ENCODE data around the gene MYO7A.

DNA sequence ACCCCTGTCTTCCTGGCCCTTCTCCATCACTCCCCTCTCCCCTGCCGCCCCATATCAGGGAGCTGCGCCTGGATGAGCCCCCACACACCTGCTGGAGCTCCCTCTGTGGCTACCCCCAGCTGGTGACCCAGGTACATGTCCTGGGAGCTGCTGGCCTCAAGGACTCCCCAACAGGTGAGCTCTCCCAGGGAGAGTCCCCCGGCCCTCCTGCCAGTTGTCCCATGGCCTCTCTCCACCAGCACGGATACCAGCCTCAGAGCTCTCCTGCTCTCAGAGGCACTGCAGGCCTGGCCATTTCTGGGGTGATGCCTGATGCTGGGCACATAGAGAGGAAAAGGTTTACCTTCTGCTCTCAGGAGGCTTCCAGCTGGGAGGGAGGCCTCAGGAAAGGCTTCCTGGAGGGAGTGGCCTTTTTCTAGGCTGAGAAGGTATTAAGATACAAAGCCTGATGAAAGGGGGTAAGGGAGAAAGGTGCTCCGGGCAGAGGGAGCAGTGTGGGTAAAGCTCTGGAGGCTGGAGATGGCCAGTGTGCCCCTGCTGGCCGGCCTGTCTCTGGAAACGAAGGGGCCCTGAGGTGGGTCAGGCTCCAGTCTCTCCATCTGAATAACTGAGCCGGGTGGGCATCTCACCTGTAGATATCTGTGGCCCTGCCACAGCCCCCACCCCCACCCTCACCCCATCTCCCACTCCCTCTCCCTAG is 6.0 kb upstream of the MYO7A start:
- TF ChIP-seq POLR2A (IDR thresholded peaks at IDR 0.05; ENCODE audit: low read length) (no peak), GATA1 (IDR thresholded peaks at IDR 0.05; ENCODE audit: low read depth, low read length) (no peak)

All from erythroblast (primary cell).